ENCODE data around the gene SCRN1.

Gene SCRN1

GRCh38 chr7:29991937-29992336, 2.3 kb upstream of the SCRN1 start:
- DNase-seq: no peak
- Mint-ChIP-seq H3K4me1 (peaks cover 16 to 19% of the 10 kb centered on the region in 2 donors), H3K4me3 (no peak overlapping the region), H3K27me3 (peaks cover 9 to 21% of the 10 kb centered on the region in 2 donors), H3K36me3 (peaks cover 6 to 8% of the 10 kb centered on the region in 2 donors), H3K27ac (no peak overlapping the region), H3K9me3 (peaks cover 7 to 9% of the 10 kb centered on the region in 2 donors)
- no peak for ATAC-seq (replicated peaks)

- H3K4me3 Mint-ChIP-seq: peak overlapping the region in 1 of 2 donors; percentile 56
- DNase-seq (no peak), ATAC-seq (replicated peaks) (no peak)
- H3K27me3 Mint-ChIP-seq: peaks cover 5 to 14% of the 10 kb centered on the region in 2 donors
- peaks cover 16 to 23% of the 10 kb centered on the region in 2 donors for H3K4me1 Mint-ChIP-seq
- peaks cover 0 to 4% of the 10 kb centered on the region in 2 donors for H3K36me3 Mint-ChIP-seq
- H3K27ac Mint-ChIP-seq: no peak overlapping the region
- peaks cover 0 to under 1% of the 10 kb centered on the region in 2 donors for H3K9me3 Mint-ChIP-seq
Measured at GRCh38 chr7:29990931-29991330, 1.3 kb upstream of the SCRN1 start.

GRCh38 chr7:29988424-29989256, 961 bp downstream of the SCRN1 start:
- ATAC-seq (replicated peaks): peak; percentile 36 to 51
- Mint-ChIP-seq H3K36me3 (peaks cover 0 to 4% of the 10 kb centered on the region in 2 donors), H3K4me1 (peaks cover 22 to 30% of the 10 kb centered on the region in 2 donors), H3K4me3 (peak overlapping the region; percentile 76 to 80), H3K27ac (peak overlapping the region; percentile 84), H3K9me3 (no peaks in the 10 kb centered on the region), H3K27me3 (peaks cover 5 to 14% of the 10 kb centered on the region in 2 donors)
- no peak for DNase-seq

- peak overlapping the region; percentile 84 for H3K27ac Mint-ChIP-seq
- ATAC-seq (replicated peaks) (peak in 1 of 2 donors; percentile 20), DNase-seq (no peak)
- H3K4me3 Mint-ChIP-seq: peak overlapping the region; percentile 76 to 80
- H3K4me1 Mint-ChIP-seq: peaks cover 22 to 30% of the 10 kb centered on the region in 2 donors
- no peaks in the 10 kb centered on the region for H3K36me3 Mint-ChIP-seq
- no peaks in the 10 kb centered on the region for H3K9me3 Mint-ChIP-seq
- peaks cover 5 to 14% of the 10 kb centered on the region in 2 donors for H3K27me3 Mint-ChIP-seq
Measured at GRCh38 chr7:29987811-29988317, 1.7 kb downstream of the SCRN1 start.

GRCh38 chr7:29987083-29987482, 2.5 kb downstream of the SCRN1 start:
- Mint-ChIP-seq H3K4me1 (peaks cover 22 to 30% of the 10 kb centered on the region in 2 donors), H3K9me3 (no peaks in the 10 kb centered on the region), H3K27ac (peak overlapping the region; percentile 79), H3K36me3 (no peaks in the 10 kb centered on the region), H3K4me3 (peak overlapping the region; percentile 58 to 63), H3K27me3 (peaks cover 4 to 12% of the 10 kb centered on the region in 2 donors)
- DNase-seq (no peak), ATAC-seq (replicated peaks) (no peak)

GRCh38 chr7:29980151-29980550, 9.4 kb downstream of the SCRN1 start:
- H3K36me3 Mint-ChIP-seq: no peaks in the 10 kb centered on the region
- H3K4me1 Mint-ChIP-seq: peaks cover 5 to 8% of the 10 kb centered on the region in 2 donors

GRCh38 chr7:29977886-29978651, 11.5 kb downstream of the SCRN1 start:
- peaks cover 5 to 8% of the 10 kb centered on the region in 2 donors for H3K4me1 Mint-ChIP-seq
- ATAC-seq (replicated peaks): no peak

More at GRCh38 chr7:29980151-29980550, 9.4 kb downstream of the SCRN1 start:
- no peak for DNase-seq
- no peaks in the 10 kb centered on the region for H3K27me3 Mint-ChIP-seq
- H3K27ac Mint-ChIP-seq: no peak overlapping the region
- H3K4me3 Mint-ChIP-seq: no peak overlapping the region
- ATAC-seq (replicated peaks): no peak
- no peaks in the 10 kb centered on the region for H3K9me3 Mint-ChIP-seq

GRCh38 chr7:29976673-29977415, 12.8 kb downstream of the SCRN1 start:
- ATAC-seq (replicated peaks) (no peak), DNase-seq (no peak)
- Mint-ChIP-seq H3K4me3 (no peak overlapping the region), H3K9me3 (no peaks in the 10 kb centered on the region), H3K4me1 (peaks cover 5 to 8% of the 10 kb centered on the region in 2 donors), H3K27me3 (no peaks in the 10 kb centered on the region), H3K27ac (no peak overlapping the region), H3K36me3 (no peaks in the 10 kb centered on the region)

More at GRCh38 chr7:29977886-29978651, 11.5 kb downstream of the SCRN1 start:
- no peaks in the 10 kb centered on the region for H3K9me3 Mint-ChIP-seq
- no peak overlapping the region for H3K4me3 Mint-ChIP-seq
- no peaks in the 10 kb centered on the region for H3K36me3 Mint-ChIP-seq
- no peak overlapping the region for H3K27ac Mint-ChIP-seq
- no peak for DNase-seq
- H3K27me3 Mint-ChIP-seq: no peaks in the 10 kb centered on the region

GRCh38 chr7:29976266-29976665, 13.3 kb downstream of the SCRN1 start:
- no peak overlapping the region for H3K27ac Mint-ChIP-seq
- no peaks in the 10 kb centered on the region for H3K27me3 Mint-ChIP-seq
- ATAC-seq (replicated peaks): no peak

GRCh38 chr7:29975561-29975960, 14.0 kb downstream of the SCRN1 start:
- Mint-ChIP-seq H3K36me3 (no peaks in the 10 kb centered on the region), H3K4me3 (no peak overlapping the region), H3K27me3 (no peaks in the 10 kb centered on the region), H3K9me3 (no peaks in the 10 kb centered on the region), H3K27ac (no peak overlapping the region), H3K4me1 (peaks cover 5 to 8% of the 10 kb centered on the region in 2 donors)
- DNase-seq (no peak), ATAC-seq (replicated peaks) (no peak)

More at GRCh38 chr7:29976266-29976665, 13.3 kb downstream of the SCRN1 start:
- no peak for DNase-seq
- no peaks in the 10 kb centered on the region for H3K36me3 Mint-ChIP-seq
- H3K9me3 Mint-ChIP-seq: no peaks in the 10 kb centered on the region
- H3K4me1 Mint-ChIP-seq: peaks cover 5 to 8% of the 10 kb centered on the region in 2 donors
- no peak overlapping the region for H3K4me3 Mint-ChIP-seq

- peaks cover 5 to 16% of the 10 kb centered on the region in 2 donors for H3K4me1 Mint-ChIP-seq
- DNase-seq (no peak), ATAC-seq (replicated peaks) (no peak)
- H3K36me3 Mint-ChIP-seq: no peaks in the 10 kb centered on the region
- no peak overlapping the region for H3K4me3 Mint-ChIP-seq
- no peaks in the 10 kb centered on the region for H3K9me3 Mint-ChIP-seq
- H3K27ac Mint-ChIP-seq: no peak overlapping the region
- H3K27me3 Mint-ChIP-seq: no peaks in the 10 kb centered on the region
Measured at GRCh38 chr7:29974286-29974685, 15.3 kb downstream of the SCRN1 start.

- no peak for DNase-seq
- Mint-ChIP-seq H3K27me3 (no peaks in the 10 kb centered on the region), H3K27ac (no peak overlapping the region), H3K4me1 (peaks cover 5 to 16% of the 10 kb centered on the region in 2 donors), H3K9me3 (no peaks in the 10 kb centered on the region), H3K4me3 (no peak overlapping the region), H3K36me3 (peaks cover 2 to 6% of the 10 kb centered on the region in 2 donors)
- no peak for ATAC-seq (replicated peaks)
Measured at GRCh38 chr7:29972315-29972669, 17.3 kb downstream of the SCRN1 start.

- Mint-ChIP-seq H3K9me3 (no peaks in the 10 kb centered on the region), H3K36me3 (peaks cover 2 to 6% of the 10 kb centered on the region in 2 donors), H3K27ac (no peak overlapping the region), H3K4me1 (peaks cover 5 to 14% of the 10 kb centered on the region in 2 donors), H3K27me3 (no peaks in the 10 kb centered on the region), H3K4me3 (no peak overlapping the region)
- ATAC-seq (replicated peaks) (no peak), DNase-seq (no peak)
Measured at GRCh38 chr7:29971566-29972314, 17.9 kb downstream of the SCRN1 start.

All from stimulated activated naive B cell treated with anti-CD40 and anti-IgM and Interleukin-4, amounts not matched to agents 10 μg/mL and 1 μg/mL and 100 μg/mL, for 72 hours (primary cell).